Heart left ventricle (tissue), 16 donors: ENCODE measurements around the gene ERC1. TPM values are rescaled to one million over a fixed set of nuclear protein-coding genes. Genes with fewer than 3 reads are reported as not detected.
A peak's percentile ranks its signal among the peaks of the same experiment; 100 is the strongest.

Experiments used
- ATAC-seq, 4 donors: fragments of 200-7000 bp; cut with Tn5 transposase; one replicate each; pipeline ENCODE4 v1.9.1; 2020 to 2022; ENCODE audit warnings: moderate library complexity in 4 of 4, mild to moderate bottlenecking in 3 of 4, moderate number of reproducible peaks in 1 of 4
- DNase-seq, 5 donors: peaks; one replicate each; pipeline ENCODE4 v3.0.0-alpha.2; 2020
- H3K27ac ChIP-seq, 12 donors: fragments of 200-600 bp; sonication (generic) in 4 of 12; one replicate each; pipeline versions ENCODE4 v1.5.0 to v1.8.0; 2016 to 2022; ENCODE audit warnings: mild to moderate bottlenecking in 2 of 12
- H3K27me3 ChIP-seq, 9 donors: fragments of 200-600 bp; sonication (generic) in 2 of 9; one replicate each; pipeline versions ENCODE4 v1.5.1 to v1.8.0; 2016 to 2022; ENCODE audit warnings: mild to moderate bottlenecking in 3 of 9
- H3K36me3 ChIP-seq, 9 donors: fragments of 200-600 bp; sonication (generic) in 2 of 9; one replicate each; pipeline versions ENCODE4 v1.5.0 to v1.8.0; 2018 to 2022; ENCODE audit warnings: mild to moderate bottlenecking in 2 of 9
- H3K4me1 ChIP-seq, 12 donors: fragments of 200-600 bp; sonication (generic) in 4 of 12; one replicate each; pipeline versions ENCODE4 v1.5.0 to v1.8.0; 2016 to 2022; ENCODE audit warnings: mild to moderate bottlenecking in 3 of 12
- H3K4me3 ChIP-seq, 12 donors: fragments of 200-600 bp; sonication (generic) in 4 of 12; one replicate each; pipeline versions ENCODE4 v1.5.0 to v1.8.0; 2017 to 2022; ENCODE audit warnings: mild to moderate bottlenecking in 9 of 12, moderate library complexity in 4 of 12
- H3K9me3 ChIP-seq, 12 donors: fragments of 200-600 bp; sonication (generic) in 4 of 12; one replicate each; pipeline versions ENCODE4 v1.5.0 to v1.8.0; 2016 to 2022; ENCODE audit warnings: mild to moderate bottlenecking in 1 of 12
- CTCF ChIP-seq, 12 donors: fragments of 200-600 bp; sonication (generic) in 4 of 12; IDR thresholded peaks; one replicate each; pipeline versions ENCODE4 v1.5.0 to v1.8.0; 2018 to 2022; ENCODE audit warnings: antibody characterized with exemption in 12 of 12, mild to moderate bottlenecking in 5 of 12
- POLR2A ChIP-seq, 2 donors: fragments of 450-650 bp; IDR thresholded peaks; one replicate each; pipeline ENCODE4 v1.6.1; 2017; ENCODE audit warnings: antibody characterized with exemption in 2 of 2, mild to moderate bottlenecking in 2 of 2, moderate library complexity in 2 of 2
- WGBS, 4 donors: extraction: QIAGEN DNeasy Blood & Tissue Kit in 2 of 4; methylation state at CpG; one replicate each; pipeline versions ENCODE4 v1.1.5 to v1.1.7; 2013 to 2018; 5-methylcytosine and 5-hydroxymethylcytosine counted together
- intact Hi-C, 10 donors: fragments of 100-400 bp; cut with DNase I; formaldehyde crosslinking; loops; one replicate each; pipeline versions ENCODE4 v1.11.1 to v1.14.2; 2022
- polyA plus RNA-seq, 2 donors: library from polyadenylated mRNA; stranded (reverse); fragments of 200-250 nt; gene quantifications; one replicate each; pipeline ENCODE4 v1.2.3, GENCODE V29; 2013
- total RNA-seq, 9 donors: library from RNA; depleted of rRNA in 2 of 9; stranded (reverse); fragments of >200 nt in 2 of 9; fragmentation: NEBNext Ultra II Directional in 3 of 9; extraction: Animal tissue kit (Norgen Biotek cat#: 25700) in 3 of 9; gene quantifications; one replicate each; pipeline versions ENCODE4 v1.1.0 to v1.2.4, GENCODE V29; 2016 to 2023
- donor health status: ischemic (EF 13 %, LVEDD 7.1; RV severe dilation, severe dysfunction).
- donor health status: healthy with polysubstance abuse.
- donor health status: DM: no; HTN: yes; CAD: no.
- donor health status: DM: no; HTN: no; CAD: no.
- donor health status: ischemic (EF 25% LVEDD 6.9; RV normal size, moderate dysfunction).
- donor health status: ischemic (EF 25% LVEDD 5.7; RV mildly dilated, moderate dysfunction).
- donor health status: healthy.
- donor health status: DM: yes; HTN: yes; CAD: no.
- donor health status: ischemic (EF 35%, LVEDD 5.7; RV mildly dilated, moderate dysfunction).
- donor health status: nonischemic (EF 11% LVEDD 7.7; RV severe dilation, severe dysfunction).
- donor health status: DM: yes; HTN: yes; CAD: no.
- donor health status: PGD.
- donor health status: ischemic (EF 29% LVEDD 5.4; RV normal size, mild dysfunction).
- donor health status: nonischemic (EF 23%, LVEDD 6.1; RV moderate dilation, normal function).

The ERC1 gene
- total and polyA plus RNA-seq, 11 donors, result 13.5 to 84.0 (median 47.9) TPM

DNA sequence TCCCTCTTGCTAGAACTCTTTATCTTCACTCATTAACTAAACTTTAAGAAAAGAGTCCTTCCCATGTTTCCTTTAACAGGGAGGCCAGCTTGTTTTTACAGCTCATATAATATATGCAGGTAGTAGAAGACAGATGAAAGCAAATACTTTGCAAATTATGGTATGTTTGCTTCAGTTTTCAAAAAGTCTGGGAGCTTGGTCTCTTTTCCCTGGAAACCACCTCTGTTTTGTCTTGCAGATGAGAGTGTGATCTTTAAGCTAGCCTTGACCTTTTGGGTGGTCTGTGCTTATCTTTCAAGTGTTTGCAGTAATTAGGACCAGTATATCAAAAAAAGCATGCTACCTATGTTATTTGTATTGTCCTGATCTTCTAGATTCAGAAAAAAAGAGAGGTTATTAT, 62.7 kb downstream of the ERC1 start:
- Histone ChIP-seq H3K27me3 (no peaks in the 10 kb centered on the region), H3K27ac (peak overlapping the region in 10 of 12 donors; percentile 2 to 71 (median 56)), H3K4me3 (no peak overlapping the region), H3K4me1 (peaks cover 0 to 26% (median 15%) of the 10 kb centered on the region in 12 donors), H3K36me3 (peaks cover 0 to 5% (median 0%) of the 10 kb centered on the region in 9 donors), H3K9me3 (peaks cover 0 to 12% (median 6%) of the 10 kb centered on the region in 12 donors)
- TF ChIP-seq POLR2A (IDR thresholded peaks at IDR 0.05), result no peak
- no peak for TF ChIP-seq CTCF (IDR thresholded peaks at IDR 0.05)
- DNase-seq (no peak), ATAC-seq (no peak)
- intact Hi-C loops, result loop anchor here in 1 of 10 donors (10.0 kb wide), 1 partner anchor 59 kb away; the partner anchor contains the start of gene ERC1

GRCh38 chr12:1054117-1054870, 63.3 kb downstream of the ERC1 start:
- Histone ChIP-seq H3K27ac (peak overlapping the region in 11 of 12 donors; percentile 15 to 71 (median 55)), H3K4me3 (peak overlapping the region in 2 of 12 donors; percentile 8 to 9), H3K27me3 (no peaks in the 10 kb centered on the region), H3K9me3 (peaks cover 0 to 18% (median 12%) of the 10 kb centered on the region in 12 donors), H3K4me1 (peaks cover 0 to 21% (median 13%) of the 10 kb centered on the region in 12 donors), H3K36me3 (peaks cover 0 to 5% (median 0%) of the 10 kb centered on the region in 9 donors)
- intact Hi-C loops, result loop anchor here in 1 of 10 donors (10.0 kb wide), 1 partner anchor 59 kb away; the partner anchor contains the start of gene ERC1
- no peak for TF ChIP-seq CTCF (IDR thresholded peaks at IDR 0.05)
- TF ChIP-seq POLR2A (IDR thresholded peaks at IDR 0.05), result no peak
- peak in 1 of 5 donors; percentile 10 for DNase-seq
- peak; percentile 63 to 86 (median 80) for ATAC-seq
- 42 to 56% (median 48%) methylated on average over 6 of the region's 6 CpGs for WGBS, 4 donors

DNA sequence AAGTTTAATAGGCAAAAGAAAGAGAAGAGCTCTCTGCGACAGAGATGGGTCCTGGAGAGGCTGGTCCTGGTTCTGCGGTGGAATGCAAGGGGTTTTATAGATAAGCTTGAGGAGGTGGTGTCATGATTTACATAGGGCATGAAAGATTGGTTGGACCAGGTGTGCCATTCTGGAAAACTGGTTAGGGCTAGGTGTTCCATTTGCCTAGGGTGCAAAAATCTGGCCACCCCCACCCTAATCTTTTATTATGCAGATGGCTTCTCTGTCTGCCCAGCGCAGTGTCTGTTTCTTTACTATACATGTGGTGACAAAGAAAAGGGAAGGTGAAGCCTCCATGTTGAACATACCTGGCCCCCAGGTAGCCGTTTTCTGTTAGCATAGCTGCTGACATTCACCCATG, 65.4 kb downstream of the ERC1 start:
- H3K36me3 ChIP-seq, result peaks cover 0 to 5% (median 0%) of the 10 kb centered on the region in 9 donors
- H3K27me3 ChIP-seq, result no peaks in the 10 kb centered on the region
- TF ChIP-seq CTCF (IDR thresholded peaks at IDR 0.05) (no peak), POLR2A (IDR thresholded peaks at IDR 0.05) (no peak)
- ATAC-seq (no peak), DNase-seq (no peak)
- H3K27ac ChIP-seq, result no peak overlapping the region
- intact Hi-C loops, result loop anchor here in 2 of 10 donors (5.0 to 10.0 kb wide), 2 partner anchors 62 to 64 kb away; partner anchors contain the start of gene ERC1 (in 2 of the 2)
- H3K9me3 ChIP-seq, result peaks cover 0 to 25% (median 17%) of the 10 kb centered on the region in 12 donors
- H3K4me1 ChIP-seq, result peaks cover 0 to 21% (median 13%) of the 10 kb centered on the region in 12 donors
- WGBS, 4 donors, result 76 to 89% (median 84%) methylated on average over 4 of the region's 4 CpGs
- no peak overlapping the region for H3K4me3 ChIP-seq

DNA sequence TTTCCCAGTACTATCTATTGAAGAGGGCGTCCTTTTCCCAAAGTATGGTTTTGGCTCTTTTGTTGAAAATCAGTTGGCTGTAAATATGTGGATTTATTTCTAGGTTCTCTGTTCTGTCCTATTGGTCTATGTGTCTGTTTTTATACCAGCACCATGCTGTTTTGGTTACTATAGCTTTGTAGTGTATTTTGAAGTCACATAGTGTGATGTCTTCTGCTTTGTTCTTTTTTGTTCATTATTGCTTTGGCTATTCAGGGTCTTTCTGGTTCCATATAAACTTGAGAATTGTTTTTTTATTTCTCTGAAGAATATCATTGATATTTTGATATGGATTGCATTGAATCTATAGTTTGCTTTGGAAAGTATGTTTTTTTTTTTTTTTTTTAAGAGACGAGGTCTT, 67.4 kb downstream of the ERC1 start:
- no peak for ATAC-seq
- no peak overlapping the region for H3K4me3 ChIP-seq
- intact Hi-C loops, result loop anchor here in 3 of 10 donors (2.0 to 10.0 kb wide), 3 partner anchors 16 to 66 kb away; partner anchors contain the start of gene ERC1 (in 2 of the 3)

More for the DNA sequence above, 67.4 kb downstream of the ERC1 start:
- H3K36me3 ChIP-seq, result peaks cover 0 to 8% (median 0%) of the 10 kb centered on the region in 9 donors
- H3K27me3 ChIP-seq, result no peaks in the 10 kb centered on the region
- H3K4me1 ChIP-seq, result peaks cover 0 to 19% (median 11%) of the 10 kb centered on the region in 12 donors
- peaks cover 0 to 40% (median 23%) of the 10 kb centered on the region in 12 donors for H3K9me3 ChIP-seq
- 96 to 99% (median 97%) methylated on average over 2 of the region's 2 CpGs for WGBS, 4 donors
- TF ChIP-seq CTCF (IDR thresholded peaks at IDR 0.05), result no peak
- no peak overlapping the region for H3K27ac ChIP-seq
- no peak for DNase-seq
